Measurements from ENCODE around the gene AGPAT3.

The AGPAT3 gene

GRCh38 chr21:43978060-43978459 lies 113.0 kb downstream of the AGPAT3 start:
- Histone ChIP-seq H3K27me3 (no peaks in the 10 kb centered on the region), H3K4me3 (no peak overlapping the region), H3K4me1 (no peaks in the 10 kb centered on the region), H3K9me3 (no peaks in the 10 kb centered on the region), H3K27ac (no peak overlapping the region), H3K36me3 (peaks cover 34 to 58% (median 44%) of the 10 kb centered on the region in 3 donors)
- intact Hi-C loops (cut with DNase I; ENCODE audit: low total_unique reads): no loop called here
- no peak for TF ChIP-seq CTCF (IDR thresholded peaks at IDR 0.05)
- no peak for DNase-seq

- Histone ChIP-seq H3K4me3 (no peak overlapping the region), H3K27me3 (no peaks in the 10 kb centered on the region), H3K27ac (no peak overlapping the region), H3K4me1 (no peaks in the 10 kb centered on the region), H3K36me3 (peaks cover 36 to 63% (median 47%) of the 10 kb centered on the region in 3 donors), H3K9me3 (no peaks in the 10 kb centered on the region)
- intact Hi-C loops (cut with DNase I; ENCODE audit: low total_unique reads): no loop called here
- TF ChIP-seq CTCF (IDR thresholded peaks at IDR 0.05): no peak
- DNase-seq: no peak
These were observed 114.6 kb downstream of the AGPAT3 start for GRCh38 chr21:43979654-43980053.

- Histone ChIP-seq H3K27ac (no peak overlapping the region), H3K36me3 (peaks cover 36 to 63% (median 47%) of the 10 kb centered on the region in 3 donors), H3K4me1 (peaks cover 0 to 6% (median 0%) of the 10 kb centered on the region in 4 donors), H3K4me3 (no peak overlapping the region), H3K9me3 (no peaks in the 10 kb centered on the region), H3K27me3 (no peaks in the 10 kb centered on the region)
- intact Hi-C loops (cut with DNase I; ENCODE audit: low total_unique reads): no loop called here
- no peak for TF ChIP-seq CTCF (IDR thresholded peaks at IDR 0.05)
- DNase-seq: no peak
These were observed 116.3 kb downstream of the AGPAT3 start for GRCh38 chr21:43981151-43981870.

GRCh38 chr21:43981871-43982210 lies 116.8 kb downstream of the AGPAT3 start:
- peaks cover 0 to 8% (median 0%) of the 10 kb centered on the region in 4 donors for H3K4me1 ChIP-seq
- no peaks in the 10 kb centered on the region for H3K27me3 ChIP-seq
- intact Hi-C loops (cut with DNase I; ENCODE audit: low total_unique reads): no loop called here
- no peak overlapping the region for H3K27ac ChIP-seq
- no peak for TF ChIP-seq CTCF (IDR thresholded peaks at IDR 0.05)
- no peaks in the 10 kb centered on the region for H3K9me3 ChIP-seq
- H3K36me3 ChIP-seq: peaks cover 36 to 63% (median 44%) of the 10 kb centered on the region in 3 donors
- no peak for DNase-seq
- H3K4me3 ChIP-seq: no peak overlapping the region

- intact Hi-C loops (cut with DNase I; ENCODE audit: low total_unique reads): no loop called here
- DNase-seq: no peak
- Histone ChIP-seq H3K9me3 (no peaks in the 10 kb centered on the region), H3K27me3 (no peaks in the 10 kb centered on the region), H3K27ac (no peak overlapping the region), H3K4me1 (peaks cover 0 to 14% (median 0%) of the 10 kb centered on the region in 4 donors), H3K36me3 (peaks cover 36 to 61% (median 38%) of the 10 kb centered on the region in 3 donors), H3K4me3 (no peak overlapping the region)
- TF ChIP-seq CTCF (IDR thresholded peaks at IDR 0.05): no peak
These were observed 117.6 kb downstream of the AGPAT3 start for GRCh38 chr21:43982489-43983078.
